SK-N-SH (cell line): ENCODE results near the gene UBE3D.

Experiments
- ELF1 ChIP-seq: IDR thresholded peaks from 2 replicates; pipeline ENCODE4 v1.4.0; 2012
- EP300 ChIP-seq, 2 experiments: IDR thresholded peaks; 2 replicates each; pipeline versions ENCODE4 v1.4.0 to v1.6.1; 2012; ENCODE audit warnings: borderline replicate concordance in 1 of 2, low read depth in 1 of 2, low read length in 1 of 2
- EZH2phosphoT487 ChIP-seq: fragments of 200-600 bp; sonication (generic); IDR thresholded peaks from 2 replicates; pipeline ENCODE4 v1.6.1; 2017; ENCODE audit warnings: low read depth, mixed run types, mild to moderate bottlenecking, antibody characterized with exemption, moderate library complexity, borderline replicate concordance
- FOXM1 ChIP-seq: IDR thresholded peaks from 2 replicates; pipeline ENCODE4 v1.4.0; 2012; ENCODE audit warnings: low read depth, mild to moderate bottlenecking
- GABPA ChIP-seq: IDR thresholded peaks from 2 replicates; pipeline ENCODE4 v1.4.0; 2012; ENCODE audit warnings: low read depth, mild to moderate bottlenecking
- GATA2 ChIP-seq: sonication (generic); formaldehyde crosslinking; IDR thresholded peaks from 2 replicates; pipeline ENCODE4 v1.5.0; 2020; ENCODE audit warnings: mild to moderate bottlenecking, missing genetic modification reagents
- MEF2A ChIP-seq: IDR thresholded peaks from 2 replicates; pipeline ENCODE4 v1.4.0; 2012; ENCODE audit warnings: low read depth, borderline replicate concordance
- POLR2AphosphoS5 ChIP-seq: IDR thresholded peaks from 2 replicates; pipeline ENCODE4 v1.6.1; 2012; ENCODE audit warnings: low read depth, low read length
- RCOR1 ChIP-seq: fragments of 150-350 bp; IDR thresholded peaks from 2 replicates; pipeline ENCODE4 v1.6.1; 2017; ENCODE audit warnings: antibody characterized with exemption, low read length
- RFX5 ChIP-seq: IDR thresholded peaks from 2 replicates; pipeline ENCODE4 v1.6.1; 2012; ENCODE audit warnings: mild to moderate bottlenecking, improper control_type of control experiment, low read length
- RXRA ChIP-seq: IDR thresholded peaks from 2 replicates; pipeline ENCODE4 v1.4.0; 2012; ENCODE audit warnings: low read depth, mild to moderate bottlenecking, borderline replicate concordance
- SMC3 ChIP-seq: IDR thresholded peaks from 2 replicates; pipeline ENCODE4 v1.6.1; 2012; ENCODE audit warnings: low read depth, low read length, improper control_type of control experiment
- TF ChIP-seq, protein P1 (sequence below): fragments of 200-600 bp; sonication (generic); IDR thresholded peaks from 2 replicates; pipeline ENCODE4 v1.6.1; 2017; ENCODE audit warnings: antibody characterized with exemption, mild to moderate bottlenecking, moderate library complexity

DNA sequence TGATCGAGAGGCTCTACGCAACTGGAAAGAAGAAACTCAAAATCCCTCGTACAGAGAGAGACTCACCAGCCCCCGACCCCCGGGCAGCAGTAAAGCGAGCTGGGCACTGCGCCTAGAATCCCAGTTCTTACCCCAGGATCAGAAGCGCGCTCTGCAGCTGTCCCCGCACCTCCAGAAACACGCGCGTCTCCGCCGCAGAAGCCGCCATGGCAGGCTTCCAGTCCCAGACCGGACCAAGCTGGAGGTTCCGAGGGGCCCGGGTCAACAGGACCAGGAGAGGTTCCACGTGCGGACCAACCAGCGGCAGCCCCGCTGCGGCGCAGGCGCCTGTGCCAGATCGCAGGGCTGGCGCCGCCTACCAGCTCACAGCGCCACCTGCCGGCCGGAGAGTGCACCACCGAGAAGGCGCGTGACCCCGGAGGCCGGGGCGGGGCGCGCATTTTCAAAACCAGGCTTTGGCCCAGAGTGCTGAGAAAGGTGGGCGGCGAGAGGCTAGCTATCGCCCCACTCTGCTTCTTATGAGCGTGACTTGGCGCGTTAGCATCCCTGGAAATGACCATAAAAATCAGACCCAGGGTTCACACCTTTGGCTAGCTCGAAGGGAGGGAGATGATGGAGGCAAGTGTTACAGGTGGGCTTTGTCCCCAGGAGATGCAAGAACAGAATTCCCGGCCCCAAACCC, at the start of gene UBE3D:
- TF ChIP-seq, protein P1, sequence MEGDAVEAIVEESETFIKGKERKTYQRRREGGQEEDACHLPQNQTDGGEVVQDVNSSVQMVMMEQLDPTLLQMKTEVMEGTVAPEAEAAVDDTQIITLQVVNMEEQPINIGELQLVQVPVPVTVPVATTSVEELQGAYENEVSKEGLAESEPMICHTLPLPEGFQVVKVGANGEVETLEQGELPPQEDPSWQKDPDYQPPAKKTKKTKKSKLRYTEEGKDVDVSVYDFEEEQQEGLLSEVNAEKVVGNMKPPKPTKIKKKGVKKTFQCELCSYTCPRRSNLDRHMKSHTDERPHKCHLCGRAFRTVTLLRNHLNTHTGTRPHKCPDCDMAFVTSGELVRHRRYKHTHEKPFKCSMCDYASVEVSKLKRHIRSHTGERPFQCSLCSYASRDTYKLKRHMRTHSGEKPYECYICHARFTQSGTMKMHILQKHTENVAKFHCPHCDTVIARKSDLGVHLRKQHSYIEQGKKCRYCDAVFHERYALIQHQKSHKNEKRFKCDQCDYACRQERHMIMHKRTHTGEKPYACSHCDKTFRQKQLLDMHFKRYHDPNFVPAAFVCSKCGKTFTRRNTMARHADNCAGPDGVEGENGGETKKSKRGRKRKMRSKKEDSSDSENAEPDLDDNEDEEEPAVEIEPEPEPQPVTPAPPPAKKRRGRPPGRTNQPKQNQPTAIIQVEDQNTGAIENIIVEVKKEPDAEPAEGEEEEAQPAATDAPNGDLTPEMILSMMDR: peak; percentile 84
- TF ChIP-seq POLR2AphosphoS5 (peak; percentile 77; the same call in 1 of the 2 replicates), RCOR1 (no peak), RXRA (no peak), GATA2 (CRISPR knock-in tag) (no peak), RFX5 (no peak), MEF2A (no peak), EP300 (IDR thresholded peaks at IDR 0.05; ENCODE audit: borderline replicate concordance in 1 of 2, low read depth in 1 of 2, low read length in 1 of 2) (no peak), EZH2phosphoT487 (no peak), FOXM1 (no peak), ELF1 (no peak), GABPA (no peak), SMC3 (peak; percentile 24; the same call in 1 of the 2 replicates)
